Measurements from ENCODE around the gene LENEP.

The LENEP gene, protein sequence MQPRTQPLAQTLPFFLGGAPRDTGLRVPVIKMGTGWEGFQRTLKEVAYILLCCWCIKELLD

DNA sequence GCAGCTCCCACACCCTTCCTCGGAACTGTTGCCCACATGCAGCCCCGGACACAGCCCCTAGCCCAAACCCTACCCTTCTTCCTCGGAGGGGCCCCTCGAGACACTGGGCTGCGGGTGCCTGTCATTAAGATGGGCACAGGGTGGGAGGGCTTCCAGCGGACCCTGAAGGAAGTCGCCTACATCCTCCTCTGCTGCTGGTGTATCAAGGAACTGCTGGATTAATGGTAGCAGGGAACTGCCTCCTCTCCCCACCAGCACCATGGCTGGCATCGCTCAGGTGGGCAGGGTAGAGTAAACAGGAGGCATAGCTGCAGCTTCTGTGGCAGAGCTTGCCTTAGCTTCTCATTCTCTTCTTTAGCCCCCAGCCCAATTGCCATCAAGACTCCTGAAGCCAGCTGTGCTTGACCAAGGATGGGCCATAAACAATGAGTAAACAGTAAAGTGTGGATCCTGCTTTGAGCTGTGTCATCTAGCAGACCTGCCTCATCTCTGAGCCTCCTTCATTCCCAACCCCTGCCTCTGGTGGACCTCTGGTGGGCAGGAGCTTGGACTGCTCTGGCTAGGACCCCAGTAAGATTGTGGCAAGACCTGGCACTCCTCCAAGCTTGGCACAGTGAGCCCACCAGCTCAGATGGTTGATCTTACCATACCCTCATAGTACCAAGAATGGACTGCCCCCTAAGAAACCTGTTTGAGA is at the start of gene LENEP:
TSS of gene LENEP (plus strand) at position 15 of the 697 bp plus-strand sequence. CDS start at position 37, 22 bp downstream.
- DNase-seq, result no peak

- DNase-seq, result peak; percentile 43
These were observed 49.6 kb upstream of the LENEP start for GRCh38 chr1:154943649-154944400.

- no peak for DNase-seq
These were observed 48.8 kb upstream of the LENEP start for GRCh38 chr1:154944401-154945159.

- no peak for DNase-seq
These were observed 48.0 kb upstream of the LENEP start for GRCh38 chr1:154945160-154945961.

DNA sequence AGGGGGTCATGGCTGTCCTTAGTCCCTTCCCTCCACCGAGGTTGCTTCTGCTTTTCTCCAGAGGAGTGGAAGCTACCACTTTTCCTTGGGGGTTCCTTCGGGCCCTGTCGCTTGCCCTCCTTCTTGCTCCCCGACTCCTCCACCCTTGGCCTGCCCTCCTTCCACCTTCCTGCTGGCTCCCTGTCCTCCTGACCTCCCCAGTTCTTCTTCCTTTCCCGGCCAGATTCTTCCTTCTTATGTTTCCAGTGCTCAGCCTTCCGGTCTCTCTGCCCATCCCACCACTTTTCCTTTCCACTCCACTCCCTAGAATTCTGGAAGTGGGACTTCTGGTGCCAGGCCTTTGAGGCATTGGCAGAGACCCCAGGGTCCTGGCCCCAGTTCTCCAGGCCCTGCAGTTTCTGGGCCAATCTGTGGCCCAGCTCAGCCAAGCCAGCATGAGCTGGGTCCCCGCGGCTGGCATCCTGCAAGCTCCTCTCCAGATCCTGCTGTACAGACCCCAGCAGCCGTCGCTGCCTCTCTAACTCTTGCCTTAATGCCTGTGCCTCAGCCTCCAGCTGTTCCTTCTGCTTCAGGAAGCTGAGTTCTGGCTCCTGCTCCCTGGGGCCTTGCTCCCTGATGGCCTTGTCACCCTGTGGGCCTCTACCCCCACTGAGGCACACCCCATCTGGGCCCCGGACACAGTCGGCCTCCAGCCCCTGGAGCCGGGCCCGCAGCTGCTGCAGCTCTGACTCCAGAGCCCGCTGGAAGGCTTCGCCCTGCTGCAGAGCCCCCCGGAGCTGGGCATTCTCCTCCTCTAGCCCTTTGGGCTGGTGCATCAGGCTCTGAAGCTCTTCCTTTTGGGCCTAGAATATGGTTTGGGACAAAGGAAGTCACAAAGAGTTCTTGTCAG is 47.2 kb upstream of the LENEP start:
- DNase-seq, result no peak

GRCh38 chr1:154948079-154948478 is 45.3 kb upstream of the LENEP start:
- DNase-seq, result no peak

- peak; percentile 58 for DNase-seq
These were observed 41.3 kb upstream of the LENEP start for GRCh38 chr1:154951901-154952657.

GRCh38 chr1:154952664-154953063 is 40.7 kb upstream of the LENEP start:
- no peak for DNase-seq

DNA sequence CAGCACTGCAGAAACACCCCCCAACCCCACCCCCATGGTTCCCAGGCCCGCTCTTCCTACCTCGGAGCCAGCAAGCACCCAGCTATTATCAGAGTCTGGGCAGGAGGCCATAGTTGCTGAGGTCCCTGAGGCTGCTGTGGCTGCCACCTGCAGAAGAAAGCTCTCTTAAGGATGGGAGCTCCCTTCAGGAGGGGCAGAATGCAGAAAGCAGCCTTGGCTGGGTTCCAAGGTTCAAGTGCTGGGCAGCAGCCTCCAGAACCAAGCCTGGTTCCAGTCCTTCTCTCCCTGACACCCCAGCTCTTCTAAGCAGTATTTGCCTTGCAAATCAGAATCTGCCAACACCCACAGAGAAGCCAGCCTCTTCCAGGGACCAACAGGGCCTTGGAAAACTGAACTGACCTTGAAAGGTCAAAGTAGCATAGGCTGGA is 39.8 kb upstream of the LENEP start:
- no peak for DNase-seq

DNA sequence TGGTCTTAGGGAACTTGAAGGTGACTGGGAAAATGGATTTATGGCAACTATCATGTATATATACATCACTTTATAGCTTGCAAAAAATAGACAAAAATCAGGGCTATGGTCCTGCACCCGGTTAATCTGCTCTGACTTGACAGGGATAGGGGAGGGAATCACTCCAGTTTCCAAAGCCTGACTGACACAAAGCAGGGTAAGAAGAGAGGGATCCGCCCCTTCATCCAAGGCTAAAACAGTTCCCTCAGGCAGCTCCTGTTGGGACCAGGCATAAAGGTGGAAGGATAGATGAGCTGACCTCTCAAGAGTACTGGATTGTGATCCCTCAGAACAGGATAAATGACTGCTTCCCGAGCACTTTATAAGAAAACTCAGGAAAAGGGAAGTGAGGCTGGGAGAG is 38.8 kb upstream of the LENEP start:
- no peak for DNase-seq

GRCh38 chr1:154955039-154955717 is 38.2 kb upstream of the LENEP start:
- DNase-seq, result peak; percentile 80

GRCh38 chr1:154955718-154956543 is 37.5 kb upstream of the LENEP start, which contains the start of gene PBXIP1:
TSS of gene PBXIP1 (minus strand) at chr1:154956099. CDS start at chr1:154953721, 2,378 bp downstream.
- peak; percentile 71 for DNase-seq

- DNase-seq, result no peak
These were observed 36.8 kb upstream of the LENEP start for GRCh38 chr1:154956544-154956941.

GRCh38 chr1:154957091-154957657 is 36.2 kb upstream of the LENEP start:
- DNase-seq, result no peak

DNA sequence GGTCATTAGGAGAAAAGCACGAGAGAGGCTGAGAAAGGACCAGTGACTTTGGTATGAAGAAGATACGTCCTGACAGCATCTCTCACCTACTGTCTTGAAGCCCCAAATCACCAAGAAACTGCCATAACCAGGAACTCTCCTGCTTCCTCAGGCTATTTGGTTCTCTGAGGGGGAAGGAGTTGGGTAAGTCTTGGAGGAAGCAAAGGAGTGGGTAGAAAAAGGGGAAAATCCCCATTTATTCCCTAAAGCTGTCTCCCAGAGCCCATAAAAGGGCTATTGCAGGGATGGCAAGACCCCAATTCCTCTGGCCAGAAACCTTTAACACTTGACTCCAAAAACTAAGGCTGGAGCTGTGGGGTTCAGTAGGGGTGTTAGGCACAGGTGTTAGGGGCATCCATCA is 35.4 kb upstream of the LENEP start:
- no peak for DNase-seq

- no peak for DNase-seq
These were observed 34.5 kb upstream of the LENEP start for GRCh38 chr1:154958681-154959425.

GRCh38 chr1:154959426-154959780 is 34.0 kb upstream of the LENEP start:
- no peak for DNase-seq
